ENCODE measurements around the gene ADGRB3.

The ADGRB3 gene

GRCh38 chr6:68716620-68717019, 81.5 kb downstream of the ADGRB3 start:
- H3K36me3 ChIP-seq (ENCODE audit: control insufficient read depth in 5 of 5, insufficient read depth in 5 of 5, low read length in 5 of 5), result no peaks in the 10 kb centered on the region
- no peak overlapping the region for H3K4me3 ChIP-seq (ENCODE audit: low read depth in 1 of 5, low read length in 5 of 5)
- H3K4me1 ChIP-seq (ENCODE audit: control insufficient read depth in 5 of 5, insufficient read depth in 5 of 5, low read length in 5 of 5), result peaks cover 0 to 7% (median 0%) of the 10 kb centered on the region in 5 donors
- H3K27ac ChIP-seq (ENCODE audit: low read depth, low read length), result no peak overlapping the region
- H3K27me3 ChIP-seq (ENCODE audit: control insufficient read depth in 5 of 5, insufficient read depth in 4 of 5, low read length in 5 of 5), result no peaks in the 10 kb centered on the region
- H3K9me3 ChIP-seq (ENCODE audit: control insufficient read depth in 5 of 5, low read length in 5 of 5), result no peaks in the 10 kb centered on the region
- no peak overlapping the region for H3K9ac ChIP-seq (ENCODE audit: low read length in 5 of 5)

GRCh38 chr6:68718385-68719073, 83.4 kb downstream of the ADGRB3 start:
- no peaks in the 10 kb centered on the region for H3K27me3 ChIP-seq (ENCODE audit: control insufficient read depth in 5 of 5, insufficient read depth in 4 of 5, low read length in 5 of 5)
- no peak overlapping the region for H3K9ac ChIP-seq (ENCODE audit: low read length in 5 of 5)
- no peak overlapping the region for H3K27ac ChIP-seq (ENCODE audit: low read depth, low read length)
- no peaks in the 10 kb centered on the region for H3K36me3 ChIP-seq (ENCODE audit: control insufficient read depth in 5 of 5, insufficient read depth in 5 of 5, low read length in 5 of 5)
- H3K4me3 ChIP-seq (ENCODE audit: low read depth in 1 of 5, low read length in 5 of 5), result no peak overlapping the region
- H3K9me3 ChIP-seq (ENCODE audit: control insufficient read depth in 5 of 5, low read length in 5 of 5), result no peaks in the 10 kb centered on the region
- H3K4me1 ChIP-seq (ENCODE audit: control insufficient read depth in 5 of 5, insufficient read depth in 5 of 5, low read length in 5 of 5), result peaks cover 0 to 5% (median 0%) of the 10 kb centered on the region in 5 donors

- peaks cover 0 to 5% (median 0%) of the 10 kb centered on the region in 5 donors for H3K4me1 ChIP-seq (ENCODE audit: control insufficient read depth in 5 of 5, insufficient read depth in 5 of 5, low read length in 5 of 5)
- H3K36me3 ChIP-seq (ENCODE audit: control insufficient read depth in 5 of 5, insufficient read depth in 5 of 5, low read length in 5 of 5), result no peaks in the 10 kb centered on the region
- H3K27me3 ChIP-seq (ENCODE audit: control insufficient read depth in 5 of 5, insufficient read depth in 4 of 5, low read length in 5 of 5), result no peaks in the 10 kb centered on the region
- H3K9ac ChIP-seq (ENCODE audit: low read length in 5 of 5), result no peak overlapping the region
- H3K27ac ChIP-seq (ENCODE audit: low read depth, low read length), result no peak overlapping the region
- H3K9me3 ChIP-seq (ENCODE audit: control insufficient read depth in 5 of 5, low read length in 5 of 5), result no peaks in the 10 kb centered on the region
- H3K4me3 ChIP-seq (ENCODE audit: low read depth in 1 of 5, low read length in 5 of 5), result no peak overlapping the region
These were observed 84.7 kb downstream of the ADGRB3 start for GRCh38 chr6:68719761-68720160.

- H3K27ac ChIP-seq (ENCODE audit: low read depth, low read length), result no peak overlapping the region
- no peaks in the 10 kb centered on the region for H3K36me3 ChIP-seq (ENCODE audit: control insufficient read depth in 5 of 5, insufficient read depth in 5 of 5, low read length in 5 of 5)
- H3K9ac ChIP-seq (ENCODE audit: low read length in 5 of 5), result no peak overlapping the region
These were observed 87.9 kb downstream of the ADGRB3 start for GRCh38 chr6:68722891-68723527.

GRCh38 chr6:68724060-68724459, 89.0 kb downstream of the ADGRB3 start:
- H3K9ac ChIP-seq (ENCODE audit: low read length in 5 of 5), result no peak overlapping the region
- H3K27me3 ChIP-seq (ENCODE audit: control insufficient read depth in 5 of 5, insufficient read depth in 4 of 5, low read length in 5 of 5), result no peaks in the 10 kb centered on the region
- H3K36me3 ChIP-seq (ENCODE audit: control insufficient read depth in 5 of 5, insufficient read depth in 5 of 5, low read length in 5 of 5), result no peaks in the 10 kb centered on the region
- no peak overlapping the region for H3K27ac ChIP-seq (ENCODE audit: low read depth, low read length)
- no peak overlapping the region for H3K4me3 ChIP-seq (ENCODE audit: low read depth in 1 of 5, low read length in 5 of 5)
- no peaks in the 10 kb centered on the region for H3K9me3 ChIP-seq (ENCODE audit: control insufficient read depth in 5 of 5, low read length in 5 of 5)
- no peaks in the 10 kb centered on the region for H3K4me1 ChIP-seq (ENCODE audit: control insufficient read depth in 5 of 5, insufficient read depth in 5 of 5, low read length in 5 of 5)

More at GRCh38 chr6:68722891-68723527, 87.9 kb downstream of the ADGRB3 start:
- Histone ChIP-seq H3K4me3 (ENCODE audit: low read depth in 1 of 5, low read length in 5 of 5) (no peak overlapping the region), H3K4me1 (ENCODE audit: control insufficient read depth in 5 of 5, insufficient read depth in 5 of 5, low read length in 5 of 5) (peaks cover 0 to 5% (median 0%) of the 10 kb centered on the region in 5 donors), H3K27me3 (ENCODE audit: control insufficient read depth in 5 of 5, insufficient read depth in 4 of 5, low read length in 5 of 5) (no peaks in the 10 kb centered on the region), H3K9me3 (ENCODE audit: control insufficient read depth in 5 of 5, low read length in 5 of 5) (no peaks in the 10 kb centered on the region)

GRCh38 chr6:68726337-68726736, 91.3 kb downstream of the ADGRB3 start:
- Histone ChIP-seq H3K36me3 (ENCODE audit: control insufficient read depth in 5 of 5, insufficient read depth in 5 of 5, low read length in 5 of 5) (no peaks in the 10 kb centered on the region), H3K4me3 (ENCODE audit: low read depth in 1 of 5, low read length in 5 of 5) (no peak overlapping the region), H3K27me3 (ENCODE audit: control insufficient read depth in 5 of 5, insufficient read depth in 4 of 5, low read length in 5 of 5) (no peaks in the 10 kb centered on the region), H3K27ac (ENCODE audit: low read depth, low read length) (no peak overlapping the region), H3K4me1 (ENCODE audit: control insufficient read depth in 5 of 5, insufficient read depth in 5 of 5, low read length in 5 of 5) (no peaks in the 10 kb centered on the region), H3K9ac (ENCODE audit: low read length in 5 of 5) (no peak overlapping the region), H3K9me3 (ENCODE audit: control insufficient read depth in 5 of 5, low read length in 5 of 5) (no peaks in the 10 kb centered on the region)

GRCh38 chr6:68726992-68727391, 91.9 kb downstream of the ADGRB3 start:
- no peaks in the 10 kb centered on the region for H3K4me1 ChIP-seq (ENCODE audit: control insufficient read depth in 5 of 5, insufficient read depth in 5 of 5, low read length in 5 of 5)
- H3K27ac ChIP-seq (ENCODE audit: low read depth, low read length), result no peak overlapping the region
- H3K9me3 ChIP-seq (ENCODE audit: control insufficient read depth in 5 of 5, low read length in 5 of 5), result no peaks in the 10 kb centered on the region
- no peaks in the 10 kb centered on the region for H3K27me3 ChIP-seq (ENCODE audit: control insufficient read depth in 5 of 5, insufficient read depth in 4 of 5, low read length in 5 of 5)
- no peak overlapping the region for H3K4me3 ChIP-seq (ENCODE audit: low read depth in 1 of 5, low read length in 5 of 5)
- H3K36me3 ChIP-seq (ENCODE audit: control insufficient read depth in 5 of 5, insufficient read depth in 5 of 5, low read length in 5 of 5), result no peaks in the 10 kb centered on the region
- no peak overlapping the region for H3K9ac ChIP-seq (ENCODE audit: low read length in 5 of 5)

GRCh38 chr6:68727699-68728098, 92.6 kb downstream of the ADGRB3 start:
- H3K27me3 ChIP-seq (ENCODE audit: control insufficient read depth in 5 of 5, insufficient read depth in 4 of 5, low read length in 5 of 5), result no peaks in the 10 kb centered on the region
- H3K9ac ChIP-seq (ENCODE audit: low read length in 5 of 5), result no peak overlapping the region
- no peaks in the 10 kb centered on the region for H3K4me1 ChIP-seq (ENCODE audit: control insufficient read depth in 5 of 5, insufficient read depth in 5 of 5, low read length in 5 of 5)
- no peaks in the 10 kb centered on the region for H3K9me3 ChIP-seq (ENCODE audit: control insufficient read depth in 5 of 5, low read length in 5 of 5)
- H3K27ac ChIP-seq (ENCODE audit: low read depth, low read length), result no peak overlapping the region
- no peak overlapping the region for H3K4me3 ChIP-seq (ENCODE audit: low read depth in 1 of 5, low read length in 5 of 5)
- H3K36me3 ChIP-seq (ENCODE audit: control insufficient read depth in 5 of 5, insufficient read depth in 5 of 5, low read length in 5 of 5), result no peaks in the 10 kb centered on the region

GRCh38 chr6:68728159-68728979, 93.3 kb downstream of the ADGRB3 start:
- no peaks in the 10 kb centered on the region for H3K4me1 ChIP-seq (ENCODE audit: control insufficient read depth in 5 of 5, insufficient read depth in 5 of 5, low read length in 5 of 5)
- no peaks in the 10 kb centered on the region for H3K27me3 ChIP-seq (ENCODE audit: control insufficient read depth in 5 of 5, insufficient read depth in 4 of 5, low read length in 5 of 5)
- H3K4me3 ChIP-seq (ENCODE audit: low read depth in 1 of 5, low read length in 5 of 5), result no peak overlapping the region
- H3K9ac ChIP-seq (ENCODE audit: low read length in 5 of 5), result no peak overlapping the region
- no peaks in the 10 kb centered on the region for H3K9me3 ChIP-seq (ENCODE audit: control insufficient read depth in 5 of 5, low read length in 5 of 5)
- no peaks in the 10 kb centered on the region for H3K36me3 ChIP-seq (ENCODE audit: control insufficient read depth in 5 of 5, insufficient read depth in 5 of 5, low read length in 5 of 5)
- no peak overlapping the region for H3K27ac ChIP-seq (ENCODE audit: low read depth, low read length)

- no peaks in the 10 kb centered on the region for H3K4me1 ChIP-seq (ENCODE audit: control insufficient read depth in 5 of 5, insufficient read depth in 5 of 5, low read length in 5 of 5)
- no peak overlapping the region for H3K9ac ChIP-seq (ENCODE audit: low read length in 5 of 5)
- H3K27ac ChIP-seq (ENCODE audit: low read depth, low read length), result no peak overlapping the region
- H3K9me3 ChIP-seq (ENCODE audit: control insufficient read depth in 5 of 5, low read length in 5 of 5), result no peaks in the 10 kb centered on the region
- no peak overlapping the region for H3K4me3 ChIP-seq (ENCODE audit: low read depth in 1 of 5, low read length in 5 of 5)
- H3K27me3 ChIP-seq (ENCODE audit: control insufficient read depth in 5 of 5, insufficient read depth in 4 of 5, low read length in 5 of 5), result no peaks in the 10 kb centered on the region
- no peaks in the 10 kb centered on the region for H3K36me3 ChIP-seq (ENCODE audit: control insufficient read depth in 5 of 5, insufficient read depth in 5 of 5, low read length in 5 of 5)
These were observed 94.4 kb downstream of the ADGRB3 start for GRCh38 chr6:68729377-68729903.

All from subcutaneous abdominal adipose tissue (tissue), 5 donors.